PC-3 (cell line): ENCODE data around the gene CFAP157. TPM values are rescaled to one million over a fixed set of nuclear protein-coding genes. Genes with fewer than 3 reads are reported as not detected.

Source experiments
- ATAC-seq: fragments of 200-7000 bp; cut with Tn5 transposase; 2 replicates; pipeline ENCODE4 v1.9.1; 2020; ENCODE audit warnings: mild to moderate bottlenecking, moderate library complexity
- BruUV-seq: library from RNA; stranded (reverse); fragments of 400-500 nt; replicated peaks from 2 replicates; lab custom pipeline; 2021; lab: Mats Ljungman, UMichigan
- CTCF ChIA-PET: fragments of 300-600 bp; sonication (Branson Sonifier 250); formaldehyde crosslinking; loops from one replicate; lab custom pipeline; 2022; ENCODE audit warnings: antibody characterized with exemption; lab: Charles Lee
- POLR2A ChIA-PET: fragments of 300-600 bp; sonication (Branson Sonifier 250); formaldehyde crosslinking; loops from one replicate; lab custom pipeline; 2022; ENCODE audit warnings: antibody characterized with exemption; ENCODE audit not compliant: unreplicated experiment; lab: Charles Lee
- DNase-seq: peaks from one replicate; pipeline ENCODE4 v3.0.0-alpha.2; 2015
- H2AFZ ChIP-seq: fragments of 300-600 bp; sonication (generic); 2 replicates; pipeline ENCODE4 v1.6.0; 2016; ENCODE audit warnings: antibody characterized with exemption, low read length
- H3F3A ChIP-seq: fragments of 300-600 bp; sonication (generic); one replicate; pipeline ENCODE4 v1.6.0; 2017; ENCODE audit warnings: antibody characterized with exemption, low read length, control low read depth, mild to moderate bottlenecking; ENCODE audit not compliant: unreplicated experiment
- H3K27ac ChIP-seq: fragments of 300-600 bp; sonication (generic); 2 replicates; pipeline ENCODE4 v1.5.1; 2016; ENCODE audit warnings: mild to moderate bottlenecking, low read length
- H3K27me3 ChIP-seq: fragments of 300-600 bp; sonication (generic); 2 replicates; pipeline ENCODE4 v1.6.1; 2016; ENCODE audit warnings: low read length, mixed read lengths
- H3K36me3 ChIP-seq: fragments of 300-600 bp; sonication (generic); 2 replicates; pipeline ENCODE4 v1.6.1; 2016; ENCODE audit warnings: low read depth, mixed run types, low read length, mixed read lengths
- H3K4me1 ChIP-seq: fragments of 300-600 bp; sonication (generic); 2 replicates; pipeline ENCODE4 v1.5.1; 2016; ENCODE audit warnings: low read length; ENCODE audit not compliant: insufficient read depth
- H3K4me2 ChIP-seq: fragments of 300-600 bp; sonication (generic); 2 replicates; pipeline ENCODE4 v1.6.0; 2016; ENCODE audit warnings: low read length
- H3K4me3 ChIP-seq: fragments of 300-600 bp; sonication (generic); 2 replicates; pipeline ENCODE4 v1.5.1; 2016; ENCODE audit warnings: mild to moderate bottlenecking, low read length, mixed read lengths
- H3K79me2 ChIP-seq: fragments of 300-600 bp; sonication (generic); 2 replicates; pipeline ENCODE4 v1.6.1; 2017; ENCODE audit warnings: low read length, mixed read lengths
- H3K9ac ChIP-seq: fragments of 300-600 bp; sonication (generic); 2 replicates; pipeline ENCODE4 v1.6.0; 2016; ENCODE audit warnings: mild to moderate bottlenecking, low read length
- H3K9me2 ChIP-seq: fragments of 300-600 bp; sonication (generic); replicated peaks from 2 replicates; pipeline ENCODE4 v1.6.1; 2016; ENCODE audit warnings: mixed run types, low read length, mixed read lengths
- H3K9me3 ChIP-seq: fragments of 300-600 bp; sonication (generic); 2 replicates; pipeline ENCODE4 v1.6.1; 2016; ENCODE audit warnings: low read length, mixed read lengths
- H4K20me1 ChIP-seq: fragments of 300-600 bp; sonication (generic); 2 replicates; pipeline ENCODE4 v1.6.1; 2016; ENCODE audit warnings: low read length, mixed read lengths
- EZH2 ChIP-seq: fragments of 300-600 bp; sonication (generic); IDR thresholded peaks from one replicate; pipeline ENCODE4 v1.6.1; 2017; ENCODE audit warnings: antibody characterized with exemption, mild to moderate bottlenecking, low read length; ENCODE audit not compliant: unreplicated experiment
- EZH2phosphoT487 ChIP-seq: fragments of 300-600 bp; sonication (generic); IDR thresholded peaks from 2 replicates; pipeline ENCODE4 v1.6.1; 2018; ENCODE audit warnings: mild to moderate bottlenecking, antibody characterized with exemption, low read length, borderline replicate concordance
- intact Hi-C: fragments of 100-400 bp; cut with micrococcal nuclease; formaldehyde crosslinking; loops from 2 replicates; pipeline ENCODE4 v1.9.0; 2023
- total RNA-seq: library from RNA; depleted of rRNA; stranded (reverse); fragments of >200 nt; gene quantifications from 2 replicates; pipeline ENCODE4 v1.2.3, GENCODE V29; 2014
- TF ChIP-seq, protein P1 (sequence below): fragments of 300-600 bp; sonication (generic); conservative IDR thresholded peaks from 2 replicates; pipeline ENCODE4 v1.5.1; 2017; ENCODE audit warnings: antibody characterized with exemption, low read depth, mild to moderate bottlenecking, low read length

CFAP157 gene
- total RNA-seq, 1 experiment from 2014 or later: not detected

DNA sequence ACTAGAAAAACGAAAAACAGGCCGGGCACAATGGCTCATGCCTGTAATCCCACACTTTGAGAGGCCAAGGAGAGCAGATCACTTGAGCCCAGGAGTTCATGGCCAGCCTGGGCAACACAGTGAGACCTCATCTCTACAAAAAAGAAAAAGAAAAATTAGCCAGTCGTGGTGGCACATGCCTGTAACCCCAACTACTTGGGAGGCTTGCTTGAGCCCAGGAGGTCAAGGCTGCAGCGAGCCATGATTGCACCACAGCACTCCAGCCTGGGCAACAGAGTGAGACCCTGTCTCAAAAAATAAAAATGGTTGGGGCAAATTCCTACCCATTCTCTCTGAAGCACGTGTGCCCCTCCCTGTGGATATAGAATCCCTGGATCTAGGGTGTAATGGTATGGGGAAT, 8.4 kb upstream of the CFAP157 start:
- Histone ChIP-seq H3K4me2 (no peak overlapping the region), H3K79me2 (no peaks in the 10 kb centered on the region), H2AFZ (no peak overlapping the region), H3K36me3 (no peaks in the 10 kb centered on the region), H3K9ac (no peak overlapping the region), H3K9me2 (no peaks in the 10 kb centered on the region), H3K4me3 (no peak overlapping the region), H3K9me3 (no peaks in the 10 kb centered on the region), H3K27ac (no peak overlapping the region), H3K4me1 (no peaks in the 10 kb centered on the region; the same call in 1 of the 2 replicates), H3K27me3 (no peaks in the 10 kb centered on the region), H3F3A (no peaks in the 10 kb centered on the region), H4K20me1 (no peaks in the 10 kb centered on the region)
- TF ChIP-seq EZH2: no peak
- DNase-seq (no peak), ATAC-seq (no peak)
- intact Hi-C loops: no loop called here
- POLR2A ChIA-PET: no interaction called here
- BruUV-seq: no TSS peak
- CTCF ChIA-PET: no interaction called here

DNA sequence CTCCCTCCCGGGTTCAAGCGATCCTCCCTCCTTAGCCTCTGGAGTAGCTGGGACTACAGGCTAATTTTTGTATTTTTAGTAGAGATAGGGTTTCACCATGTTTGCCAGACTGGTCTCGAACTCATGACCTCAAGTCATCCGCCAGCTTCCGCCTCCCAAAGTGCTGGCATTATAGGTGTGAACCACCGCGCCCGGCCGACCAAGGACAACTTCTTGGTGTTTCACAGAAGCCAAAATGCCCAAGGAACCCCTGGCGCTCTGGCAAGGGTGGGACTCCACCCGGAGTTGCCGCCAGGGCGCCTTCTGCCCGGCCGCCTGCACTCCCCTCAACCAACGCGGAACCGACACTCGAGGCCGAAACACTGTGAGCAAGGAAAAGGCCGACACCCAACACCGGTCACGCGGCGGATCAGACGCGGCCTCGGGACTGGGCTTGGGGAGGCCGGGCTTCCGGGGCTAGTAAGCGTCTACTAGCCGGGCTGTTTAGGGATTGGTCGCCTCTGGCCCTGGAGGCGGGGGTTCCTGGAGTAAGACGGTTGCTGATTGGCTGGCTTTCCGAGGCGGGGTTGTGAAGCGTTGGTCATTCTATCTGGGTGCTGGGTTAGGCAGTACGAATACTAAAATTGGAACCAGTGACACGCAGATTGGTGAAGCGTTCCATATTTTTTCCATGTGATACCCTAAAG, 7.7 kb upstream of the CFAP157 start:
- Histone ChIP-seq H3K27me3 (no peaks in the 10 kb centered on the region), H3K4me1 (no peaks in the 10 kb centered on the region; the same call in 1 of the 2 replicates), H3K9me3 (no peaks in the 10 kb centered on the region), H2AFZ (no peak overlapping the region), H3F3A (no peaks in the 10 kb centered on the region), H3K36me3 (no peaks in the 10 kb centered on the region), H3K9ac (no peak overlapping the region), H3K27ac (no peak overlapping the region), H4K20me1 (no peaks in the 10 kb centered on the region), H3K9me2 (no peaks in the 10 kb centered on the region), H3K79me2 (no peaks in the 10 kb centered on the region), H3K4me2 (no peak overlapping the region), H3K4me3 (no peak overlapping the region)
- no peak for ATAC-seq
- POLR2A ChIA-PET: no interaction called here
- no peak for DNase-seq
- intact Hi-C loops: no loop called here
- no TSS peak for BruUV-seq
- CTCF ChIA-PET: no interaction called here
- TF ChIP-seq EZH2phosphoT487 (no peak), EZH2 (no peak)
- TF ChIP-seq, protein P1, sequence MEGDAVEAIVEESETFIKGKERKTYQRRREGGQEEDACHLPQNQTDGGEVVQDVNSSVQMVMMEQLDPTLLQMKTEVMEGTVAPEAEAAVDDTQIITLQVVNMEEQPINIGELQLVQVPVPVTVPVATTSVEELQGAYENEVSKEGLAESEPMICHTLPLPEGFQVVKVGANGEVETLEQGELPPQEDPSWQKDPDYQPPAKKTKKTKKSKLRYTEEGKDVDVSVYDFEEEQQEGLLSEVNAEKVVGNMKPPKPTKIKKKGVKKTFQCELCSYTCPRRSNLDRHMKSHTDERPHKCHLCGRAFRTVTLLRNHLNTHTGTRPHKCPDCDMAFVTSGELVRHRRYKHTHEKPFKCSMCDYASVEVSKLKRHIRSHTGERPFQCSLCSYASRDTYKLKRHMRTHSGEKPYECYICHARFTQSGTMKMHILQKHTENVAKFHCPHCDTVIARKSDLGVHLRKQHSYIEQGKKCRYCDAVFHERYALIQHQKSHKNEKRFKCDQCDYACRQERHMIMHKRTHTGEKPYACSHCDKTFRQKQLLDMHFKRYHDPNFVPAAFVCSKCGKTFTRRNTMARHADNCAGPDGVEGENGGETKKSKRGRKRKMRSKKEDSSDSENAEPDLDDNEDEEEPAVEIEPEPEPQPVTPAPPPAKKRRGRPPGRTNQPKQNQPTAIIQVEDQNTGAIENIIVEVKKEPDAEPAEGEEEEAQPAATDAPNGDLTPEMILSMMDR: no peak

DNA sequence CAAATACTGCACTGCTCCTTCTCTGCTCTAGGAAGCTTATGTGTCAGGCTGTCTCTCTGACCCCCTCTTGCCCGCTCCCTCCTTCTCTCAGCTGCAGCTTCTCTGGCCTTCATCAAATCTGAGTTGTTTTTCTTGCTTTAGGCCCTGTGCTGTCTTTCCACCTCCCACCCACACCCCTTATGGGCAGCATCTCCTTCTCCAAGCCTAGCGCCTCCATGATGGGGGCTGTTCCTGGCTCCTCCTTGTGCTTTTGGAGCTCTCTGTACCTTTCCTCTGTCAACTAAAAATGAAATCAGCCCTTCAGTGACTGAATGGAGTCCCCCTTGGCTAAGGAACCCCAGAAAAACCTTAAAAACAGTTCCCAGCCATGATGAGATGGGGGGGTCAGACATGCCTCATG, 6.6 kb upstream of the CFAP157 start:
- no peaks in the 10 kb centered on the region; the same call in 1 of the 2 replicates for H3K4me1 ChIP-seq
- no peak overlapping the region for H3K4me3 ChIP-seq
- no peak overlapping the region for H3K4me2 ChIP-seq
- ChIA-PET CTCF (no interaction called here), POLR2A (no interaction called here)
- no peaks in the 10 kb centered on the region for H3K36me3 ChIP-seq
- H2AFZ ChIP-seq: no peak overlapping the region
- no peaks in the 10 kb centered on the region for H3K9me2 ChIP-seq
- H3K79me2 ChIP-seq: no peaks in the 10 kb centered on the region
- intact Hi-C loops: no loop called here
- DNase-seq: no peak
- no peak overlapping the region for H3K27ac ChIP-seq
- no peak overlapping the region for H3K9ac ChIP-seq
- H4K20me1 ChIP-seq: no peaks in the 10 kb centered on the region
- no peak for ATAC-seq
- H3F3A ChIP-seq: no peaks in the 10 kb centered on the region
- no TSS peak for BruUV-seq
- TF ChIP-seq EZH2 (no peak), EZH2phosphoT487 (no peak)
- TF ChIP-seq, protein P1: no peak
- no peaks in the 10 kb centered on the region for H3K9me3 ChIP-seq
- no peaks in the 10 kb centered on the region for H3K27me3 ChIP-seq
